Endothelial cell of umbilical vein (primary cell): ENCODE results near the gene TWF2. TPM values are rescaled to one million over a fixed set of nuclear protein-coding genes. Genes with fewer than 3 reads are reported as not detected.

ENCODE experiments used
- BruUV-seq: library from RNA; stranded (reverse); fragments of 400-500 nt; replicated peaks from 2 replicates; lab custom pipeline; 2021; lab: Mats Ljungman, UMichigan
- CTCF ChIA-PET: fragments of 300-600, 350-600 bp; sonication (Branson Sonifier 250); formaldehyde crosslinking; loops from one replicate; lab custom pipeline; 2021; ENCODE audit warnings: antibody characterized with exemption, inconsistent platforms; lab: Charles Lee
- POLR2A ChIA-PET: fragments of 300-600, 350-600 bp; sonication (Branson Sonifier 250); formaldehyde crosslinking; loops from one replicate; lab custom pipeline; 2021; ENCODE audit warnings: antibody characterized with exemption, inconsistent platforms; lab: Charles Lee
- DNase-seq: peaks from one replicate; pipeline ENCODE4 v3.0.0-alpha.2; 2011; ENCODE audit warnings: low read depth, low spot score
- FAIRE-seq: peaks from 2 replicates; lab custom pipeline; 2011; peaks lifted over from hg19 to GRCh38; lab: Jason Lieb, UNC
- H2AFZ ChIP-seq: 2 replicates; pipeline ENCODE4 v1.6.0; 2012; ENCODE audit warnings: low read depth, low read length, control low read depth, inconsistent platforms
- H3K27ac ChIP-seq: 2 replicates; pipeline ENCODE4 v1.5.1; 2011; ENCODE audit warnings: low read depth, mild to moderate bottlenecking, control low read depth, low read length, moderate library complexity; ENCODE audit not compliant: insufficient read depth
- H3K27me3 ChIP-seq, 2 experiments: 2 replicates each; pipeline versions ENCODE4 v1.6.0 to v1.6.1; 2011; ENCODE audit warnings: low read length in 2 of 2, mixed read lengths in 1 of 2; ENCODE audit not compliant: control insufficient read depth in 2 of 2, insufficient read depth in 2 of 2
- H3K36me3 ChIP-seq, 2 experiments: 2 replicates in 1 of 2; 3 replicates in 1 of 2; pipeline ENCODE4 v1.5.1; 2011; ENCODE audit warnings: low read length in 2 of 2, mild to moderate bottlenecking in 1 of 2, moderate library complexity in 1 of 2; ENCODE audit not compliant: control insufficient read depth in 2 of 2, insufficient read depth in 2 of 2; ENCODE audit errors: extremely low read depth in 1 of 2
- H3K4me1 ChIP-seq: 3 replicates; pipeline ENCODE4 v1.5.1; 2011; ENCODE audit warnings: mild to moderate bottlenecking, low read length; ENCODE audit not compliant: control insufficient read depth, insufficient read depth; ENCODE audit errors: extremely low read depth
- H3K4me2 ChIP-seq: 2 replicates; pipeline ENCODE4 v1.6.1; 2011; ENCODE audit warnings: low read length, control low read depth, mixed read lengths; ENCODE audit not compliant: insufficient read depth
- H3K4me3 ChIP-seq, 3 experiments: fragments of 200-600 bp in 1 of 3; sonication (generic), shearing (Covaris generic) in 1 of 3; replicated peaks in 1 of 3; 2 replicates each; pipeline ENCODE4 v1.5.1; 2011 to 2016; ENCODE audit warnings: control low read depth in 3 of 3, low read length in 3 of 3, mild to moderate bottlenecking in 2 of 3, inconsistent platforms in 1 of 3, low read depth in 1 of 3, moderate library complexity in 1 of 3; ENCODE audit not compliant: insufficient read depth in 1 of 3
- H3K79me2 ChIP-seq: 2 replicates; pipeline ENCODE4 v1.6.0; 2012; ENCODE audit warnings: low read length, inconsistent platforms; ENCODE audit not compliant: control insufficient read depth, insufficient read depth
- H3K9ac ChIP-seq: replicated peaks from 2 replicates; pipeline ENCODE3; 2011; ENCODE audit warnings: low read length, control low read depth; ENCODE audit not compliant: insufficient read depth; ENCODE audit errors: extremely low read depth
- H3K9me1 ChIP-seq: replicated peaks from 3 replicates; pipeline ENCODE4 v1.6.0; 2011; ENCODE audit warnings: mild to moderate bottlenecking, low read length; ENCODE audit not compliant: control insufficient read depth, insufficient read depth; ENCODE audit errors: extremely low read depth
- H3K9me3 ChIP-seq: replicated peaks from 2 replicates; pipeline ENCODE4 v1.5.1; 2012; ENCODE audit warnings: low read length, inconsistent platforms; ENCODE audit not compliant: control insufficient read depth, insufficient read depth
- H4K20me1 ChIP-seq: replicated peaks from 2 replicates; pipeline ENCODE3; 2011; ENCODE audit warnings: mild to moderate bottlenecking, low read length; ENCODE audit not compliant: control insufficient read depth, insufficient read depth; ENCODE audit errors: extremely low read depth
- EZH2 ChIP-seq: IDR thresholded peaks from 2 replicates; pipeline ENCODE4 v1.6.1; 2012; ENCODE audit warnings: borderline replicate concordance, low read depth, mild to moderate bottlenecking, moderate library complexity, low read length, inconsistent platforms; ENCODE audit not compliant: severe bottlenecking
- FOS ChIP-seq: IDR thresholded peaks from 2 replicates; pipeline ENCODE4 v1.6.1; 2011; ENCODE audit warnings: mild to moderate bottlenecking, low read length, moderate library complexity, borderline replicate concordance; ENCODE audit not compliant: insufficient read depth
- GATA2 ChIP-seq: IDR thresholded peaks from 2 replicates; pipeline ENCODE4 v1.7.0; 2011; ENCODE audit warnings: low read depth, mild to moderate bottlenecking, moderate library complexity, mixed read lengths, low read length; ENCODE audit not compliant: insufficient read length, insufficient read depth
- JUN ChIP-seq: IDR thresholded peaks from 2 replicates; pipeline ENCODE4 v1.6.1; 2011; ENCODE audit warnings: borderline replicate concordance, low read depth; ENCODE audit not compliant: insufficient read length, insufficient read depth
- MYC ChIP-seq: IDR thresholded peaks from one replicate; pipeline ENCODE4 v1.6.1; 2011; ENCODE audit warnings: mild to moderate bottlenecking, low read depth, low read length
- POLR2A ChIP-seq: IDR thresholded peaks from 2 replicates; pipeline ENCODE4 v1.6.1; 2012; ENCODE audit warnings: low read depth, mild to moderate bottlenecking, control low read depth, low read length
- POLR2AphosphoS5 ChIP-seq: IDR thresholded peaks from 2 replicates; pipeline ENCODE4 v1.6.1; 2012; ENCODE audit warnings: low read depth, mild to moderate bottlenecking, control low read depth, low read length, moderate library complexity; ENCODE audit not compliant: insufficient read depth
- dilution Hi-C: fragments of 300-500 bp; cut with MboI; formaldehyde crosslinking; loops from one replicate; pipeline ENCODE4 v1.15.0; 2019; ENCODE audit warnings: low sequenced_read_pairs; ENCODE audit not compliant: extremely low pct_ligation_motif_present
- intact Hi-C: fragments of 100-400 bp; cut with micrococcal nuclease; formaldehyde crosslinking; loops from one replicate; pipeline ENCODE4 v1.10.0; 2022
- polyA plus RNA-seq, 4 experiments: library from polyadenylated mRNA; depleted of rRNA in 3 of 4; stranded (reverse) in 3 of 4; unstranded in 1 of 4; fragments of >200 nt; gene quantifications; 2 replicates each; pipeline versions ENCODE4 v1.2.1 to v1.2.3, GENCODE V29; 2011 to 2012; ENCODE audit warnings: missing spikeins in 1 of 4
- total RNA-seq: library from RNA; stranded (reverse); gene quantifications from 2 replicates; pipeline ENCODE4 v1.2.3, GENCODE V29; 2021
- TF ChIP-seq, protein P1 (sequence below), 2 donors: IDR thresholded peaks; 1 replicate in 1 of 2; 2 replicates in 1 of 2; pipeline ENCODE4 v1.5.1; 2011; ENCODE audit warnings: low read length in 2 of 2, mild to moderate bottlenecking in 2 of 2, moderate library complexity in 2 of 2, control low read depth in 1 of 2, inconsistent platforms in 1 of 2, low read depth in 1 of 2; ENCODE audit not compliant: insufficient read depth in 1 of 2; ENCODE audit errors: extremely low read depth in 1 of 2
- TF ChIP-seq, protein P2 (sequence below): IDR thresholded peaks from 2 replicates; pipeline ENCODE4 v1.6.1; 2011; ENCODE audit not compliant: insufficient read depth, insufficient read length

Gene TWF2
- total and polyA plus RNA-seq, 2 donors (not counting 3 experiments of a cell fraction or from before 2014, with no cell fraction given), result 82.9 to 134 TPM

DNA sequence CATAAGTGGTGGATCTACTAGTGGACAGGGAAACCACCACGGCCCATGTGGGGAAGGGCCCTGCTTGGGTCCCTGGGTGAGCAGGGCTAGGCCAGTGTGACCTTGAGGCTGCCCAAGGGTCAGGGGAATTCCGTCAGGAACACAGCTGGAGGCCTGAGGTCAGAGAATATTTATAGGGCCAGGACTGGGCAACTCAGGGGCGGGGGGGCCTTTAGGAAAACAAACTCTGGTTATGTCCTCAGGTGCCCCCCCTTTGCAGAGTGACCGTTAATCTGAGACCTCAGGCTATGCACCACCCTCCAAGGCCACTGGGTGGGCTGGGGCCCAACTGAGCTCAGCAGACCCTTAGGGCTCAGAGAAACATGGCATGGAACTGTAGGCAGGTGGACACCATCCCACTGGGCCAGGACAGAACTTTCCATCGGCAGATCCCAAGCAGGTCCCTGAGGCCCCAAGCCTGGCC lies 2.5 kb downstream of the TWF2 start:
- H3K4me1 ChIP-seq, result peaks cover 18% of the 10 kb centered on the region
- no peaks in the 10 kb centered on the region for H3K9me3 ChIP-seq
- H3K27me3 ChIP-seq, result no peaks in the 10 kb centered on the region
- dilution Hi-C loops (no loop called here), intact Hi-C loops (loop anchor here (5.0 kb wide), 1 partner anchor 211 kb away; the partner anchor contains the start of gene SEMA3G)
- FAIRE-seq (no peak), DNase-seq (no peak)
- H3K9me1 ChIP-seq, result no peaks in the 10 kb centered on the region
- no TSS peak for BruUV-seq
- H2AFZ ChIP-seq, result no peak overlapping the region
- H3K9ac ChIP-seq, result no peak overlapping the region
- CTCF ChIA-PET, result interaction anchor here (0.8 to 7.3 kb wide), 5 partner anchors 15 to 145 kb away, joined by 3 to 104 read pairs (median 14); partner anchors contain the start of gene TLR9
- H3K4me2 ChIP-seq, result no peak overlapping the region
- H3K79me2 ChIP-seq, result peaks cover 42% of the 10 kb centered on the region
- POLR2A ChIA-PET, result no interaction called here
- no peak overlapping the region for H3K27ac ChIP-seq
- peaks cover 0 to 2% of the 10 kb centered on the region in 2 experiments for H3K36me3 ChIP-seq
- TF ChIP-seq, protein P1, sequence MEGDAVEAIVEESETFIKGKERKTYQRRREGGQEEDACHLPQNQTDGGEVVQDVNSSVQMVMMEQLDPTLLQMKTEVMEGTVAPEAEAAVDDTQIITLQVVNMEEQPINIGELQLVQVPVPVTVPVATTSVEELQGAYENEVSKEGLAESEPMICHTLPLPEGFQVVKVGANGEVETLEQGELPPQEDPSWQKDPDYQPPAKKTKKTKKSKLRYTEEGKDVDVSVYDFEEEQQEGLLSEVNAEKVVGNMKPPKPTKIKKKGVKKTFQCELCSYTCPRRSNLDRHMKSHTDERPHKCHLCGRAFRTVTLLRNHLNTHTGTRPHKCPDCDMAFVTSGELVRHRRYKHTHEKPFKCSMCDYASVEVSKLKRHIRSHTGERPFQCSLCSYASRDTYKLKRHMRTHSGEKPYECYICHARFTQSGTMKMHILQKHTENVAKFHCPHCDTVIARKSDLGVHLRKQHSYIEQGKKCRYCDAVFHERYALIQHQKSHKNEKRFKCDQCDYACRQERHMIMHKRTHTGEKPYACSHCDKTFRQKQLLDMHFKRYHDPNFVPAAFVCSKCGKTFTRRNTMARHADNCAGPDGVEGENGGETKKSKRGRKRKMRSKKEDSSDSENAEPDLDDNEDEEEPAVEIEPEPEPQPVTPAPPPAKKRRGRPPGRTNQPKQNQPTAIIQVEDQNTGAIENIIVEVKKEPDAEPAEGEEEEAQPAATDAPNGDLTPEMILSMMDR (IDR thresholded peaks at IDR 0.05; ENCODE audit: extremely low read depth in 1 of 2, insufficient read depth in 1 of 2, low read depth in 1 of 2, low read length in 2 of 2), result no peak
- TF ChIP-seq POLR2AphosphoS5 (no peak), JUN (no peak), MYC (no peak), GATA2 (no peak), EZH2 (no peak), POLR2A (no peak), FOS (no peak)
- TF ChIP-seq, protein P2, sequence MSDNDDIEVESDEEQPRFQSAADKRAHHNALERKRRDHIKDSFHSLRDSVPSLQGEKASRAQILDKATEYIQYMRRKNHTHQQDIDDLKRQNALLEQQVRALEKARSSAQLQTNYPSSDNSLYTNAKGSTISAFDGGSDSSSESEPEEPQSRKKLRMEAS, result no peak
- H4K20me1 ChIP-seq, result no peaks in the 10 kb centered on the region
- no peak overlapping the region for H3K4me3 ChIP-seq
